Measurements from ENCODE around the gene ACOX2.

DNA sequence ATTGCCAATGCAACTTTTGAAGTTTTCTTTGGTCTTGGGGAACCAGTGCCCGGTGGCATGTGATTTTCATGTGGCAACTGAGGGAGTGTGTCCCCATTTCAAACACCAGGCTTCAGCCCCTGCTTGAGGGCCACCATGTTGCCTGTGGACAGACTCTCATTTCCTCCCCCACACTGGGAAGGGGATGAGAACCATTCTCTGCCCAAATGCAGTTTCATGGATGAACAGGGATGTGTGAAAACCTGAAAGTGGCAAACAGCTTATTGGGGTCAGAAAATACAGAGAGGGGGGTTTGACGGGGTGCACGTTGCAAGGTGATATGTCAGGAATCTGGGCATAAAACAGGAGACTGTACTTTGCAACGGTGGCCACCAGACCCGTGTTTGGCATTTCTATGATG lies 33.9 kb upstream of the ACOX2 start:
- TF ChIP-seq EP300 (IDR thresholded peaks at IDR 0.05) = no peak
- TF ChIP-seq, protein P1, sequence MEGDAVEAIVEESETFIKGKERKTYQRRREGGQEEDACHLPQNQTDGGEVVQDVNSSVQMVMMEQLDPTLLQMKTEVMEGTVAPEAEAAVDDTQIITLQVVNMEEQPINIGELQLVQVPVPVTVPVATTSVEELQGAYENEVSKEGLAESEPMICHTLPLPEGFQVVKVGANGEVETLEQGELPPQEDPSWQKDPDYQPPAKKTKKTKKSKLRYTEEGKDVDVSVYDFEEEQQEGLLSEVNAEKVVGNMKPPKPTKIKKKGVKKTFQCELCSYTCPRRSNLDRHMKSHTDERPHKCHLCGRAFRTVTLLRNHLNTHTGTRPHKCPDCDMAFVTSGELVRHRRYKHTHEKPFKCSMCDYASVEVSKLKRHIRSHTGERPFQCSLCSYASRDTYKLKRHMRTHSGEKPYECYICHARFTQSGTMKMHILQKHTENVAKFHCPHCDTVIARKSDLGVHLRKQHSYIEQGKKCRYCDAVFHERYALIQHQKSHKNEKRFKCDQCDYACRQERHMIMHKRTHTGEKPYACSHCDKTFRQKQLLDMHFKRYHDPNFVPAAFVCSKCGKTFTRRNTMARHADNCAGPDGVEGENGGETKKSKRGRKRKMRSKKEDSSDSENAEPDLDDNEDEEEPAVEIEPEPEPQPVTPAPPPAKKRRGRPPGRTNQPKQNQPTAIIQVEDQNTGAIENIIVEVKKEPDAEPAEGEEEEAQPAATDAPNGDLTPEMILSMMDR (IDR thresholded peaks at IDR 0.05) = no peak
